GM12878 (cell line): ENCODE measurements around the gene IFNA8. TPM values are rescaled to one million over a fixed set of nuclear protein-coding genes. Genes with fewer than 3 reads are reported as not detected.

Experiments
- ATAC-seq: fragments of 200-7000 bp; cut with Tn5 transposase; 3 replicates; pipeline ENCODE4 v1.9.1; 2020; ENCODE audit warnings: mild to moderate bottlenecking, moderate library complexity
- BruUV-seq: library from RNA; stranded (reverse); fragments of 400-500 nt; replicated peaks from 2 replicates; lab custom pipeline; 2021; lab: Mats Ljungman, UMichigan
- CTCF ChIA-PET: fragments of 300-600 bp; sonication (Branson Sonifier 250); formaldehyde crosslinking; extraction: SDS; loops from one replicate; lab custom pipeline; 2021; ENCODE audit warnings: inconsistent platforms; lab: Yijun Ruan, JAX
- POLR2A ChIA-PET: fragments of 350-600 bp; formaldehyde crosslinking; extraction: SDS; loops from one replicate; lab custom pipeline; 2021; ENCODE audit warnings: inconsistent platforms; lab: Charles Lee
- RAD21 ChIA-PET: fragments of 300-600 bp; sonication (Branson Sonifier 250); formaldehyde crosslinking; loops from one replicate; lab custom pipeline; 2023; ENCODE audit warnings: antibody characterized with exemption; ENCODE audit not compliant: unreplicated experiment; lab: Charles Lee
- SMC1A ChIA-PET: fragments of 300-600 bp; sonication (Branson Sonifier 250); formaldehyde crosslinking; loops from one replicate; lab custom pipeline; 2023; ENCODE audit not compliant: unreplicated experiment, uncharacterized antibody; lab: Charles Lee
- DNase-seq: peaks from one replicate; pipeline ENCODE4 v3.0.0-alpha.2; 2011; ENCODE audit warnings: low read depth, low spot score
- FAIRE-seq: peaks from 3 replicates; lab custom pipeline; 2011; peaks lifted over from hg19 to GRCh38; lab: Jason Lieb, UNC
- H2AFZ ChIP-seq: 2 replicates; pipeline ENCODE4 v1.6.0; 2011; ENCODE audit warnings: low read depth, low read length, control low read depth; ENCODE audit not compliant: control insufficient read depth
- H3K27ac ChIP-seq: 2 replicates; pipeline ENCODE4 v1.5.1; 2011; ENCODE audit warnings: control low read depth; ENCODE audit not compliant: control insufficient read depth, insufficient read depth
- H3K27me3 ChIP-seq, 2 experiments: replicated peaks in 1 of 2; 2 replicates each; pipeline versions ENCODE4 v1.6.0 to v1.6.1; 2011; ENCODE audit warnings: low read length in 1 of 2; ENCODE audit not compliant: control insufficient read depth in 2 of 2, insufficient read depth in 2 of 2
- H3K36me3 ChIP-seq, 2 experiments: 2 replicates each; pipeline ENCODE4 v1.5.1; 2011; ENCODE audit warnings: low read length in 1 of 2; ENCODE audit not compliant: control insufficient read depth in 2 of 2, insufficient read depth in 2 of 2
- H3K4me1 ChIP-seq: 2 replicates; pipeline ENCODE4 v1.6.1; 2011; ENCODE audit warnings: mild to moderate bottlenecking, low read length, moderate library complexity, mixed read lengths; ENCODE audit not compliant: control insufficient read depth, insufficient read depth
- H3K4me2 ChIP-seq: 2 replicates; pipeline ENCODE4 v1.6.0; 2011; ENCODE audit warnings: control low read depth; ENCODE audit not compliant: control insufficient read depth, insufficient read depth
- H3K4me3 ChIP-seq: fragments of 200-600 bp; sonication (generic); 2 replicates; pipeline ENCODE4 v1.5.1; 2016
- H3K79me2 ChIP-seq: 2 replicates; pipeline ENCODE4 v1.6.0; 2011; ENCODE audit warnings: low read length; ENCODE audit not compliant: control insufficient read depth, insufficient read depth
- H3K9ac ChIP-seq: 2 replicates; pipeline ENCODE4 v1.8.0; 2011; ENCODE audit warnings: low read length, control low read depth, mixed read lengths; ENCODE audit not compliant: control insufficient read depth, insufficient read depth
- H3K9me3 ChIP-seq: replicated peaks from 3 replicates; pipeline ENCODE4 v1.5.1; 2011; ENCODE audit warnings: mild to moderate bottlenecking, low read length; ENCODE audit not compliant: control insufficient read depth, insufficient read depth
- H4K20me1 ChIP-seq: 2 replicates; pipeline ENCODE4 v1.6.0; 2011; ENCODE audit not compliant: control insufficient read depth, insufficient read depth
- BHLHE40 ChIP-seq, 2 experiments: fragments of 450-650 bp in 1 of 2; IDR thresholded peaks; 2 replicates each; pipeline ENCODE4 v1.6.1; 2011 to 2017; ENCODE audit warnings: low read depth in 2 of 2, borderline replicate concordance in 1 of 2, improper control_type of control experiment in 1 of 2, low read length in 1 of 2, mild to moderate bottlenecking in 1 of 2
- CBFB ChIP-seq: IDR thresholded peaks from 2 replicates; pipeline ENCODE4 v1.6.1; 2016; ENCODE audit warnings: antibody characterized with exemption, low read depth
- CBX5 ChIP-seq: sonication (generic); IDR thresholded peaks from 2 replicates; pipeline ENCODE4 v1.6.1; 2016; ENCODE audit warnings: low read depth, moderate library complexity, mild to moderate bottlenecking, inconsistent platforms
- CREM ChIP-seq: IDR thresholded peaks from 2 replicates; pipeline ENCODE4 v1.6.1; 2014; ENCODE audit warnings: antibody characterized with exemption, low read depth
- NFIC ChIP-seq: IDR thresholded peaks from 2 replicates; pipeline ENCODE4 v1.6.1; 2012; ENCODE audit warnings: low read depth, mild to moderate bottlenecking, inconsistent platforms, low read length, moderate library complexity
- NFYB ChIP-seq: IDR thresholded peaks from 2 replicates; pipeline ENCODE4 v1.6.1; 2011; ENCODE audit warnings: low read depth, mild to moderate bottlenecking, low read length, improper control_type of control experiment, moderate library complexity; ENCODE audit not compliant: insufficient read depth
- PAX8 ChIP-seq: fragments of 450-650 bp; IDR thresholded peaks from 2 replicates; pipeline ENCODE4 v1.6.1; 2017; ENCODE audit warnings: mild to moderate bottlenecking, moderate library complexity
- POLR2AphosphoS2 ChIP-seq: IDR thresholded peaks from 2 replicates; pipeline ENCODE4 v1.6.1; 2011; ENCODE audit warnings: low read depth, mild to moderate bottlenecking, low read length, improper control_type of control experiment, moderate library complexity
- RBBP5 ChIP-seq: fragments of 200-600 bp; sonication (generic); conservative IDR thresholded peaks from 2 replicates; pipeline ENCODE4 v1.6.1; 2016
- RCOR1 ChIP-seq: conservative IDR thresholded peaks from 2 replicates; pipeline ENCODE4 v1.6.1; 2012; ENCODE audit warnings: low read depth, low read length, improper control_type of control experiment
- RELA ChIP-seq: fragments of 450-650 bp; IDR thresholded peaks from 2 replicates; pipeline ENCODE4 v1.8.0; 2014; ENCODE audit warnings: borderline replicate concordance; ENCODE audit not compliant: partially characterized antibody
- RELB ChIP-seq: fragments of 450-650 bp; IDR thresholded peaks from 2 replicates; pipeline ENCODE4 v1.6.1; 2017; ENCODE audit warnings: low read depth, mild to moderate bottlenecking, moderate library complexity
- REST ChIP-seq: IDR thresholded peaks from 2 replicates; pipeline ENCODE4 v1.6.1; 2012; ENCODE audit warnings: mild to moderate bottlenecking, low read depth, low read length
- SIX5 ChIP-seq: IDR thresholded peaks from 2 replicates; pipeline ENCODE4 v1.6.1; 2011; ENCODE audit warnings: mild to moderate bottlenecking, low read depth, low read length, moderate library complexity; ENCODE audit not compliant: severe bottlenecking
- SMAD1 ChIP-seq: fragments of 450-650 bp; IDR thresholded peaks from 2 replicates; pipeline ENCODE4 v1.6.1; 2018; ENCODE audit warnings: mild to moderate bottlenecking, low read depth; ENCODE audit not compliant: partially characterized antibody
- ZNF622 ChIP-seq: fragments of 450-650 bp; IDR thresholded peaks from 2 replicates; pipeline ENCODE4 v1.6.1; 2017; ENCODE audit warnings: mild to moderate bottlenecking, inconsistent platforms
- ZSCAN29 ChIP-seq: fragments of 450-650 bp; IDR thresholded peaks from 2 replicates; pipeline ENCODE4 v1.6.1; 2017; ENCODE audit warnings: mild to moderate bottlenecking, moderate library complexity
- ZZZ3 ChIP-seq: IDR thresholded peaks from 2 replicates; pipeline ENCODE4 v1.6.1; 2011; ENCODE audit warnings: low read depth; ENCODE audit not compliant: control insufficient read depth, insufficient read length
- WGBS: methylation state at CpG from one replicate; pipeline ENCODE4 v1.1.6; 2016; ENCODE audit warnings: low lambda C conversion rate; ENCODE audit not compliant: insufficient replicate concordance, insufficient coverage; ENCODE audit errors: missing lambda C conversion rate; 5-methylcytosine and 5-hydroxymethylcytosine counted together
- in situ Hi-C: fragments of 300-500 bp; cut with MboI; formaldehyde crosslinking; loops from 9 replicates; pipeline ENCODE4 v1.14.3; 2018; ENCODE audit warnings: mixed read lengths
- intact Hi-C: fragments of 100-400 bp; cut with micrococcal nuclease; formaldehyde crosslinking; loops from one replicate; pipeline ENCODE4 v1.14.2; 2022; ENCODE audit not compliant: unreplicated experiment
- polyA plus RNA-seq, 11 experiments: library from polyadenylated mRNA; depleted of rRNA in 4 of 11; unstranded in 6 of 11; stranded (reverse) in 5 of 11; fragments of >200 nt; fragmentation: Nextera tagmentation in 4 of 11; fragmentation: Illumina TruSeq in 1 of 11; extraction: Ambion mirVana in 4 of 11; extraction: Trizol in 1 of 11; gene quantifications; 1 replicate in 1 of 11; 2 replicates in 10 of 11; pipeline versions ENCODE4 v1.2.1 to v1.2.3, GENCODE V29; 2011 to 2016; ENCODE audit warnings: inconsistent platforms in 2 of 11, missing spikeins in 2 of 11, low read depth in 1 of 11
- total RNA-seq, 4 experiments: library from RNA; depleted of rRNA in 3 of 4; stranded (reverse); fragments of >200 nt in 3 of 4; fragmentation: Illumina TruSeq in 1 of 4; extraction: Trizol in 1 of 4; gene quantifications; 2 replicates each; pipeline versions ENCODE4 v1.2.1 to v1.2.3, GENCODE V29; 2013 to 2021

IFNA8 gene
- total and polyA plus RNA-seq, 10 of the 15 experiments (the other 5 are each of a cell fraction or from before 2014, with no cell fraction given) = not detected

- peak; percentile 78 for TF ChIP-seq SMAD1
- TF ChIP-seq POLR2AphosphoS2 = no peak
- TF ChIP-seq SIX5 = no peak
- TF ChIP-seq RCOR1 = no peak
- TF ChIP-seq NFIC = peak; percentile 96
- TF ChIP-seq BHLHE40 (IDR thresholded peaks at IDR 0.05; ENCODE audit: borderline replicate concordance in 1 of 2, low read depth in 2 of 2, low read length in 1 of 2) = peak; percentile 75 to 86
- no peak for TF ChIP-seq PAX8
- no peak for TF ChIP-seq ZSCAN29
- peak; percentile 77 for TF ChIP-seq RELA
- no peak for TF ChIP-seq RBBP5
- TF ChIP-seq NFYB = no peak
- peak; percentile 80 for TF ChIP-seq CREM
Observed at GRCh38 chr9:21381448-21382339, 27.2 kb upstream of the IFNA8 start (continued).

GRCh38 chr9:21383627-21384026 lies 25.3 kb upstream of the IFNA8 start:
- Histone ChIP-seq H3K4me2 (peak overlapping the region; percentile 58), H2AFZ (peak overlapping the region; percentile 48), H3K27me3 (no peaks in the 10 kb centered on the region), H4K20me1 (no peaks in the 10 kb centered on the region), H3K4me1 (peaks cover 22% of the 10 kb centered on the region), H3K79me2 (no peaks in the 10 kb centered on the region), H3K4me3 (peak overlapping the region; percentile 42; the same call in 1 of the 2 replicates), H3K36me3 (no peaks in the 10 kb centered on the region), H3K9ac (peak overlapping the region; percentile 36; the same call in 1 of the 2 replicates), H3K27ac (peak overlapping the region; percentile 58), H3K9me3 (no peaks in the 10 kb centered on the region; the same call in 2 of the 3 replicates)
- in situ Hi-C loops (no loop called here), intact Hi-C loops (no loop called here)
- ChIA-PET RAD21 (no interaction called here), POLR2A (no interaction called here), SMC1A (no interaction called here), CTCF (no interaction called here)
- 30% methylated on average over 4 of the region's 4 CpGs for WGBS
- FAIRE-seq = no peak
- no TSS peak for BruUV-seq
- DNase-seq = no peak
- ATAC-seq = no peak
- TF ChIP-seq REST (no peak), CBX5 (no peak), CBFB (no peak), RBBP5 (no peak), RELB (no peak), RELA (no peak), ZNF622 (no peak), ZZZ3 (no peak), SIX5 (no peak)
